HG03060 (cell line): ENCODE results near the gene OR2V2.
"Not testable (repeated sequence)": the region's sequence is repeated elsewhere in the genome, so short reads cannot be mapped to it uniquely, and the experiment has no call there.

ENCODE experiments used
- ATAC-seq: cut with Tn5 transposase; IDR thresholded peaks from one replicate; pipeline ENCODE4 v1.9.1; 2021; ENCODE audit warnings: low read depth, moderate number of reproducible peaks; ENCODE audit not compliant: unreplicated experiment

The OR2V2 gene

GRCh38 chr5:181114844-181115778 is 32.3 kb upstream of the OR2V2 start:
- ATAC-seq: no peak

GRCh38 chr5:181118369-181118768 is 29.0 kb upstream of the OR2V2 start:
- ATAC-seq: no peak

DNA sequence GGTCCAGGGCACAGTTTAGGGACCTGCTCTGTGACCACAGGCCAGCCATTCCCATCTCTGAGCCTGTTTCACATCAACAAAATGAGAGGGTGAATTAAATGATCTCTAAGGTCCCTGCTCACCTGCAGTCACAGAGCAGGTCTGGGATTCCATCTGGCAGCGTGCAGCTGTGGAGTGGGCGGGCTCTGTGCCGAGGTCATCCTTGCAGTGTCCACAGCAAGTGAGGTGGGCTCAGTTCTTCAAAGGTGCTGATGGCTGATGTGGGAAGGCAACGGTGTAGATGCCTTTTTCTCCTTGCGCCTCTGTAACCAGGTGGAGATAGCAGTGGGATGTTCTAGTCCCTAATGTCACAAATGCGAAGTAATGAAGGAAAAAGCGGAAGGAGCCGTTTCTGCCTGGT is 28.3 kb upstream of the OR2V2 start:
- no peak for ATAC-seq

DNA sequence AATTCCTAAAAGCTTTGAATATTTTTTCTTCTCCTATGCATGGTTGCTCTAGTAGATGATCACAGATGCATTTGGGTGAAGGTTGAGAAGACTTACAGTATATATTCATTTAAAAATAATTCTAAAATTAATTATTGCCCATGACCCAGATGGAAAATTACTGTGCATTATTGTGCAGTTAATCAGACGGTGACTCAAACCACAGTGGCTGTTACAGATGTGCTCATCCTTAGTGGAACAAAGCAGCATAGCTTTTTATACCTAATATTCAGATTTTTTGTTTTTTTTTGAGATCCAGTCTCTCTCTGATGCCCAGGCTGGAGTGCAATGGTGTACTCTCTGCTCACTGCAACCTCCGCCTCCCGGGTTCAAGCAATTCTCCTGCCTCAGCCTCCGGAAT is 27.1 kb upstream of the OR2V2 start:
- no peak for ATAC-seq

GRCh38 chr5:181120761-181121160 is 26.6 kb upstream of the OR2V2 start:
- no peak for ATAC-seq

- ATAC-seq: no peak
Measured at GRCh38 chr5:181121675-181122561, 25.5 kb upstream of the OR2V2 start.

GRCh38 chr5:181124526-181124925 is 22.9 kb upstream of the OR2V2 start:
- ATAC-seq: no peak

GRCh38 chr5:181126841-181127240 is 20.5 kb upstream of the OR2V2 start:
- ATAC-seq: no peak

GRCh38 chr5:181127456-181127855 is 19.9 kb upstream of the OR2V2 start:
- no peak for ATAC-seq

DNA sequence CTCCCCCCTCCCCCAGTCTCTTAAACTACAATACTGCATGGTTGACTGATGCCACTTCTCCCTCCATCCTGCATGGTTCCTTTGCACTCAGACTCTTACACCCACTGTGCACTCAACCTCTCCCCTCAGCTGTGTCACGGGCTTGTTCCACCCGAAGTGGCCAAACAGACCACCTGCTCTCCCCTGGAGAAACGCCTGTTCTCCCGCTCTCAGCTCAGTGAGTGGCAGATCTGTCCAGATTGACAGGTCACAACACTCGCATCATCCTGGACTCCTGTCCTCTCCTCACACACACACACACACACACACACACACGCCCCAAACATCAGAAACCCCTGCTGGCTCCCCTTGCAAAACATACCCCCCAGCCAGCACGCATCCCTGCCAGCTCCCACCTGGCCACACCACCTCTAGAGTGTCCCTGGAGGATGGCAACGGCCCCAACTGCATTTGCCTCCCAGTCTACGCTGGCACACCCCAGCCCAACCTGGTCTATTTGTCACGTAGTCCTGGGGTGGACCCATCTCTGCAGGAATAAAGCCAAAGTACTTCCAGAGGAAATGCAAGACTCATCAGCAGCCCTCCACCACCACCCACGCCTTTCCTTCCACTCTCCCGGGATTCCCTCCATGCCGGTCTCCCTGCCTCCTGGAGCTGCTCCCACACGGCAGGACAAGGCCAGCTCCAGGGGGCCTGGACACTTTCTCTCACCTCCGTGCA is 19.3 kb upstream of the OR2V2 start:
- ATAC-seq: no peak

DNA sequence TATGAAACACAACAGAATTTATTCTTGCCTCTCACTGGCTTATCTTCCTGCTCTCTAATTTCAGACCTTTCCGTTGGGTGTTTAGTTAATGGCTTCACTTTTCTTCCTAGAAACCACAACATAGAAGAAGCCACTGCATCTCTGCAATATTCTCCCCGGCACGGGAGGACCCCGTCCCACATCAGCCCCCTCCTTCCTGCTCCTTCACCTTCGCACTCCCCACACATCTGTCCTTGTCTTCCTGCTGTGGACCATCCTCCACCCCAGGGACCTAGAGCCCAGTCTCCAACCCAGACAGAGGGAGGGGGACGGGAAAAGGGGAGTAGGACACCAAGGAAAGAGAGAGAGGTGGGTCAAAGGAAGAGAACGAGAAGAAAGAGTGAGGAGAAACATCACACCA is 17.8 kb upstream of the OR2V2 start:
- ATAC-seq: no peak

GRCh38 chr5:181130081-181130480 is 17.3 kb upstream of the OR2V2 start:
- not testable (repeated sequence) for ATAC-seq

GRCh38 chr5:181130832-181131496 is 16.4 kb upstream of the OR2V2 start, which contains the start of gene OR2V1:
OR2V1 (minus strand) TSS chr5:181131169; CDS start chr5:181125304, 5,865 bp downstream.
- ATAC-seq: no peak

GRCh38 chr5:181131514-181131913 is 15.9 kb upstream of the OR2V2 start:
- no peak for ATAC-seq

DNA sequence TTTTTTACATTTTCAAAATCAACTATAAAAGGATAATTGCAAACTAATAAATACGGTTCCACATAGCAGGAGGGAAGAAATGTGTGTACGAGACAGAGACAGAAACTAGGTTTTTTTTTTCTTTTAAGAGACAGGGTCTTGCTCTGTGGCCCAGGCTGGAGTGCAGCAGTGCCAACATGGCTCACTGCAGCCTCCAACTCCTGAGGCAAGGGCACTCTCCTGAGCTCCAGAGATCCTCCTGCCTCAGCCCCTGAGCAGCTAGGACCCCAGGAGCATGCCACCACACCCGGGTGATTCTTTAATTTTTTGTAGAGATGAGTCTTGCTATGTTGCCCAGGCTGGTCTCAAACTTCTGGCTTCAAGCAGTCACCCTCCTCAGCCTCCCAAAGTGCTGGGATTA is 14.3 kb upstream of the OR2V2 start:
- no peak for ATAC-seq

- no peak for ATAC-seq
Measured at GRCh38 chr5:181133610-181134231, 13.7 kb upstream of the OR2V2 start.

- ATAC-seq: no peak
Measured at GRCh38 chr5:181134259-181134658, 13.1 kb upstream of the OR2V2 start.

- ATAC-seq: no peak
Measured at GRCh38 chr5:181136361-181136955, 10.9 kb upstream of the OR2V2 start.

- ATAC-seq: no peak
Measured at GRCh38 chr5:181138258-181138657, 9.1 kb upstream of the OR2V2 start.
